ENCODE measurements around the gene GP1BB.

DNA sequence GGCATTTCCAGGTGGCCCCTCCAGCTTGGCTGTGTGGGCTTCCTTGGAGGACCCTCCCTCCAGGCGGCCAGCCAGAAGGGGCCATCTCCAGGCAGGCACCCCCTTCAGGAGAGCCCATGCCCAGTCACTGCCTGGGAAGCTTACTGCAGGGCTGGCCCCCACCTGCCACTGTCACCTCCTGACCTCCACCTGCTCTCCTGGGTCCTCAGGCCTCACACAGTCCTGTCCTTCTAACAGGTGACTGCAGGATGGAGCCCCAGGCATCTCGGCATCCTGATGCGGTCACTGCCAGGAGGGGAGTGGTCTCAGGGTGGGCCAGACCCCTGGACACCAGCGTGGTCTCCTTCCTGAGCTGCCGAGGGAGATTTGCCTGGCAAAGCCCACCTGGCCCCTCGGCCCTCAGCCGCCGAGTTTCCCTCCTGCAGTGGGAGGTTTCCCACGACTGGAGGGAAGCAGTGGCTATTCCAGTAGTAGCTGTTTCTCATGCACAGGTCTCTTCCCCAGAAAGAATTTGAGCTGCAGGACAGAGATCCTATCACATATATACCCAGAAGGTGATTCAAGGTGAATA lies 50.2 kb downstream of the GP1BB start:
- TF ChIP-seq CTCF (conservative IDR thresholded peaks at IDR 0.05) (no peak), ZFX (IDR thresholded peaks at IDR 0.05) (no peak)
